Astrocyte (in vitro differentiated cells and primary cell): ENCODE results near the gene COL5A3.

ENCODE experiments used
- EZH2 ChIP-seq: IDR thresholded peaks from 2 replicates; pipeline ENCODE4 v1.6.1; 2012; ENCODE audit warnings: mild to moderate bottlenecking, low read length, inconsistent platforms; ENCODE audit not compliant: insufficient read depth
- TF ChIP-seq, protein P1 (sequence below): IDR thresholded peaks from 2 replicates; pipeline ENCODE4 v1.5.1; 2011; ENCODE audit warnings: low read depth, mild to moderate bottlenecking, inconsistent platforms, low read length, moderate library complexity; ENCODE audit not compliant: insufficient read depth

DNA sequence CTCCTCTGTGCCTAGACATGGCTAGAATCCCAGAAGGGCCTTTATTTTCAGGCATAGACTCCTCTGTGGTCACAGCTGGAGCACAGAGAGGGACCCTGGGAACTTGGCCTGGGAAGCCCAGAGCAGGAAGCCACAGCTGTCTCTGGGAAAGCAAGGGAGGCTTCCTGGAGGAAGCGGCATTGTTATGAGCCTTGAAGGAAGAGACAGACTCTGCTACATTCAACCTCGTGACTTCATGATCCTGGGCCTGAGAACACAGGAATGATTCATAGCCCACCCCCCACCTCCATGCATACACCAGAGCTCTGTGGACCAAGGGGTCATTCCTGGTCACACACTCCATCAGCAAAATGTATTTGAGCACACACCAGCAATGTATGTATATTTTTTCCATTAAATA lies 11.6 kb upstream of the COL5A3 start:
- TF ChIP-seq, protein P1, sequence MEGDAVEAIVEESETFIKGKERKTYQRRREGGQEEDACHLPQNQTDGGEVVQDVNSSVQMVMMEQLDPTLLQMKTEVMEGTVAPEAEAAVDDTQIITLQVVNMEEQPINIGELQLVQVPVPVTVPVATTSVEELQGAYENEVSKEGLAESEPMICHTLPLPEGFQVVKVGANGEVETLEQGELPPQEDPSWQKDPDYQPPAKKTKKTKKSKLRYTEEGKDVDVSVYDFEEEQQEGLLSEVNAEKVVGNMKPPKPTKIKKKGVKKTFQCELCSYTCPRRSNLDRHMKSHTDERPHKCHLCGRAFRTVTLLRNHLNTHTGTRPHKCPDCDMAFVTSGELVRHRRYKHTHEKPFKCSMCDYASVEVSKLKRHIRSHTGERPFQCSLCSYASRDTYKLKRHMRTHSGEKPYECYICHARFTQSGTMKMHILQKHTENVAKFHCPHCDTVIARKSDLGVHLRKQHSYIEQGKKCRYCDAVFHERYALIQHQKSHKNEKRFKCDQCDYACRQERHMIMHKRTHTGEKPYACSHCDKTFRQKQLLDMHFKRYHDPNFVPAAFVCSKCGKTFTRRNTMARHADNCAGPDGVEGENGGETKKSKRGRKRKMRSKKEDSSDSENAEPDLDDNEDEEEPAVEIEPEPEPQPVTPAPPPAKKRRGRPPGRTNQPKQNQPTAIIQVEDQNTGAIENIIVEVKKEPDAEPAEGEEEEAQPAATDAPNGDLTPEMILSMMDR, result no peak
- TF ChIP-seq EZH2, result no peak
